ENCODE measurements around the gene SART1. TPM values are rescaled to one million over a fixed set of nuclear protein-coding genes. Genes with fewer than 3 reads are reported as not detected.
"Not testable (repeated sequence)": the region's sequence is repeated elsewhere in the genome, so short reads cannot be mapped to it uniquely, and the experiment has no call there.

The SART1 gene
- polyA plus RNA-seq, 1 donor (not counting 4 experiments of a cell fraction or from before 2014, with no cell fraction given), result 14.7 TPM

GRCh38 chr11:66008468-66009101 is 47.1 kb downstream of the SART1 start:
- H3K4me1 ChIP-seq (ENCODE audit: control insufficient read depth, extremely low read depth, insufficient read depth, low read length), result peaks cover 35% of the 10 kb centered on the region
- no peaks in the 10 kb centered on the region for H4K20me1 ChIP-seq (ENCODE audit: control insufficient read depth, extremely low read depth, insufficient read depth, low read length)
- no peak overlapping the region for H3K4me3 ChIP-seq (ENCODE audit: control insufficient read depth in 2 of 3, extremely low read depth in 1 of 3, insufficient read depth in 2 of 3, low read depth in 1 of 3, low read length in 3 of 3)
- no peaks in the 10 kb centered on the region for H3K27me3 ChIP-seq (ENCODE audit: control insufficient read depth, extremely low read depth, insufficient read depth, low read length)
- peak overlapping the region; percentile 59 for H2AFZ ChIP-seq (ENCODE audit: control insufficient read depth, low read length)
- H3K36me3 ChIP-seq (ENCODE audit: control insufficient read depth in 2 of 2, extremely low read depth in 1 of 2, insufficient read depth in 2 of 2, low read length in 2 of 2), result peaks cover 6% of the 10 kb centered on the region in 2 experiments
- peaks cover 3% of the 10 kb centered on the region for H3K9me1 ChIP-seq (ENCODE audit: control insufficient read depth, extremely low read depth, insufficient read depth, low read length)
- DNase-seq (ENCODE audit: low read depth, low spot score) (no peak), FAIRE-seq (peak; percentile 13)
- dilution Hi-C loops (cut with MboI; ENCODE audit: extremely low pct_ligation_motif_present, low sequenced_read_pairs), result no loop called here
- peak overlapping the region; percentile 38 for H3K9ac ChIP-seq (ENCODE audit: control insufficient read depth, extremely low read depth, insufficient read depth, low read length)
- H3K79me2 ChIP-seq (ENCODE audit: control insufficient read depth, insufficient read depth, low read length), result peaks cover 6% of the 10 kb centered on the region
- H3K27ac ChIP-seq (ENCODE audit: control insufficient read depth, insufficient read depth, low read length), result no peak overlapping the region
- TF ChIP-seq CTCF (optimal IDR thresholded peaks at IDR 0.05 in 1 of 3, IDR thresholded peaks at IDR 0.05 in 1 of 3, conservative IDR thresholded peaks at IDR 0.05 in 1 of 3; ENCODE audit: extremely low read depth in 1 of 3, insufficient read depth in 2 of 3, low read length in 3 of 3), result no peak
- no peak for TF ChIP-seq EZH2 (IDR thresholded peaks at IDR 0.05; ENCODE audit: low read length)
- peak overlapping the region; percentile 44 for H3K4me2 ChIP-seq (ENCODE audit: control insufficient read depth, extremely low read depth, insufficient read depth, low read depth, low read length)
- H3K9me3 ChIP-seq (ENCODE audit: control insufficient read depth, low read depth, low read length), result no peaks in the 10 kb centered on the region

- H3K27ac ChIP-seq (ENCODE audit: control insufficient read depth, insufficient read depth, low read length); FAIRE-seq; H3K36me3 ChIP-seq (ENCODE audit: control insufficient read depth in 2 of 2, extremely low read depth in 1 of 2, insufficient read depth in 2 of 2, low read length in 2 of 2); H3K79me2 ChIP-seq (ENCODE audit: control insufficient read depth, insufficient read depth, low read length); H3K9ac ChIP-seq (ENCODE audit: control insufficient read depth, extremely low read depth, insufficient read depth, low read length); H3K4me3 ChIP-seq (ENCODE audit: control insufficient read depth in 2 of 3, extremely low read depth in 1 of 3, insufficient read depth in 2 of 3, low read depth in 1 of 3, low read length in 3 of 3); H3K9me1 ChIP-seq (ENCODE audit: control insufficient read depth, extremely low read depth, insufficient read depth, low read length); H4K20me1 ChIP-seq (ENCODE audit: control insufficient read depth, extremely low read depth, insufficient read depth, low read length); H3K4me2 ChIP-seq (ENCODE audit: control insufficient read depth, extremely low read depth, insufficient read depth, low read depth, low read length); H3K9me3 ChIP-seq (ENCODE audit: control insufficient read depth, low read depth, low read length); dilution Hi-C loops (cut with MboI; ENCODE audit: extremely low pct_ligation_motif_present, low sequenced_read_pairs); DNase-seq (ENCODE audit: low read depth, low spot score); H3K27me3 ChIP-seq (ENCODE audit: control insufficient read depth, extremely low read depth, insufficient read depth, low read length); H2AFZ ChIP-seq (ENCODE audit: control insufficient read depth, low read length): not testable (repeated sequence)
- H3K4me1 ChIP-seq (ENCODE audit: control insufficient read depth, extremely low read depth, insufficient read depth, low read length), result peaks cover 35% of the 10 kb centered on the region
These were observed 48.5 kb downstream of the SART1 start for GRCh38 chr11:66010036-66010435.
